K562 treated with DMSO at 1 percent for 48 hours (cell line): ENCODE results near the gene COL9A2. TPM values are rescaled to one million over a fixed set of nuclear protein-coding genes. Genes with fewer than 3 reads are reported as not detected.

ENCODE experiments used
- total RNA-seq: library from RNA; unstranded; fragments of 300-600 nt; gene quantifications from 2 replicates; pipeline ENCODE4 v1.2.3, GENCODE V29; 2022; ENCODE audit warnings: low replicate concordance; ENCODE audit errors: extremely low read depth

The COL9A2 gene
- total RNA-seq = not detected in 2 replicates

GRCh38 chr1:40316595-40317393 lies at the start of gene COL9A2:
Gene COL9A2 (minus strand): TSS chr1:40317286. CDS start chr1:40317197, 89 bp downstream.

DNA sequence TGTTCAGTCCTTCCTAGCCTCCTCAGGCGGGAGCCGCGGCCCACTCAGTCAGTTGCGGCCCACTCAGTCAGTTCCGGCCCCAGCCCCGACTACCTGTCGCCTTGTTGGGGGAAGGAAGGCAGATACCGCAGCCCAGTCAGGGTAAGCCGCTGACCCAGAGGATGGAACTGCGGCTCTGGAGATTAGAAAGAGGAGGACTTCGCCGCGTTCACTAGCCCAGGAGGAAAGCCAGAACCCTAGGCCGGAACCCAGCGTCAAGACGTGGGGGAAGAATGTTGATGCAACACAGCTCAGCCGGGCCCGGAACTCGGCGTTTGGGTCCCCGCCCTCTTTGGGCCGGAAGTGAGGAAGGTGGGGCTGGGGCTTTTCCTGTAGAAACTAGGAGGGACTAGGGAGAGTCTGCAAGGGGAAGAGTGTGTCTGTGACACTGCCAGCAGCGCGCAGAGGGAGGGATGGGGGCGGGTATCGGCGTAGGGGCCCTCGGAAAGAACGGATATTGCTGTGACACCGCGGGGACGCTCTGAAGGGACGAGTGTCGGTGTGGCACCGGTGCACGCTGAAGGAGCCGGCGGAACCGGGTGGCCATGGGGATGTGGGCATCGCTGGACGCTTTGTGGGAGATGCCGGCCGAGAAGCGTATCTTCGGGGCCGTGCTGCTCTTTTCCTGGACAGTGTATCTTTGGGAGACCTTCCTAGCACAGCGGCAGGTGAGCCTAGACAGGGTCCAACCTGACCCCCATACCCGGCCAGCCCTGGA lies 59.2 kb downstream of the COL9A2 start, which contains the start of gene ZMPSTE24:
ZMPSTE24 (plus strand) TSS at position 549 of the 757 bp plus-strand sequence; CDS start at position 585, 36 bp downstream.

Other genes with a start within 250 kb of the COL9A2 start
- gene PPT1, start 220.0 kb downstream of the COL9A2 start, total RNA-seq = not detected in 2 replicates
- gene RLF, start 155.9 kb downstream of the COL9A2 start, total RNA-seq = not detected in 2 replicates
- gene TMCO2, start 69.3 kb downstream of the COL9A2 start, total RNA-seq = not detected in 2 replicates
- gene ZMPSTE24, start 59.0 kb downstream of the COL9A2 start, total RNA-seq = not detected in 2 replicates
- gene SMAP2, start 56.4 kb upstream of the COL9A2 start, total RNA-seq = 156 TPM in 1 of 2 replicates, not detected in the other
- gene ZFP69B, start 133.2 kb upstream of the COL9A2 start, total RNA-seq = not detected in 2 replicates
- not detected in 2 replicates for gene ZFP69, start 160.0 kb upstream of the COL9A2 start, total RNA-seq
- gene EXO5, start 191.5 kb upstream of the COL9A2 start, total RNA-seq = not detected in 2 replicates
- not detected in 2 replicates for gene ZNF684, start 214.4 kb upstream of the COL9A2 start, total RNA-seq